ENCODE measurements around the gene HINT2.

HINT2 gene

GRCh38 chr9:35814841-35815543 is at the start of gene HINT2:
Gene HINT2 (minus strand): TSS chr9:35815042. CDS start chr9:35814979, 63 bp downstream.
- peak; percentile 90 for DNase-seq

GRCh38 chr9:35863583-35863982 is 48.7 kb upstream of the HINT2 start:
- no peak for DNase-seq

- DNase-seq, result no peak
These were observed 47.5 kb upstream of the HINT2 start for GRCh38 chr9:35862328-35862727.

GRCh38 chr9:35861161-35861897 is 46.5 kb upstream of the HINT2 start:
- DNase-seq, result no peak

GRCh38 chr9:35859990-35860339 is 45.1 kb upstream of the HINT2 start:
- DNase-seq, result no peak

- no peak for DNase-seq
These were observed 44.6 kb upstream of the HINT2 start for GRCh38 chr9:35859310-35859989.

- no peak for DNase-seq
These were observed 43.6 kb upstream of the HINT2 start for GRCh38 chr9:35858458-35858857.

GRCh38 chr9:35856882-35857281 is 42.0 kb upstream of the HINT2 start:
- no peak for DNase-seq

GRCh38 chr9:35856206-35856605 is 41.4 kb upstream of the HINT2 start:
- no peak for DNase-seq

- DNase-seq, result no peak
These were observed 39.4 kb upstream of the HINT2 start for GRCh38 chr9:35854091-35854762.

GRCh38 chr9:35852876-35853865 is 38.3 kb upstream of the HINT2 start:
- no peak for DNase-seq

GRCh38 chr9:35852267-35852815 is 37.5 kb upstream of the HINT2 start:
- no peak for DNase-seq

GRCh38 chr9:35847792-35848572 is 33.1 kb upstream of the HINT2 start:
- no peak for DNase-seq

- DNase-seq, result no peak
These were observed 31.3 kb upstream of the HINT2 start for GRCh38 chr9:35845824-35846771.

GRCh38 chr9:35844628-35845270 is 29.9 kb upstream of the HINT2 start:
- no peak for DNase-seq

GRCh38 chr9:35842795-35843194 is 28.0 kb upstream of the HINT2 start:
- no peak for DNase-seq

GRCh38 chr9:35842020-35842745 is 27.3 kb upstream of the HINT2 start:
- DNase-seq, result no peak

GRCh38 chr9:35841645-35841900 is 26.7 kb upstream of the HINT2 start:
- DNase-seq, result no peak
